HG03097 (cell line): ENCODE measurements around the gene MAD2L1BP.

Experiments used
- ATAC-seq: cut with Tn5 transposase; IDR thresholded peaks from one replicate; pipeline ENCODE4 v1.9.1; 2021; ENCODE audit not compliant: unreplicated experiment, low FRiP score

MAD2L1BP gene

DNA sequence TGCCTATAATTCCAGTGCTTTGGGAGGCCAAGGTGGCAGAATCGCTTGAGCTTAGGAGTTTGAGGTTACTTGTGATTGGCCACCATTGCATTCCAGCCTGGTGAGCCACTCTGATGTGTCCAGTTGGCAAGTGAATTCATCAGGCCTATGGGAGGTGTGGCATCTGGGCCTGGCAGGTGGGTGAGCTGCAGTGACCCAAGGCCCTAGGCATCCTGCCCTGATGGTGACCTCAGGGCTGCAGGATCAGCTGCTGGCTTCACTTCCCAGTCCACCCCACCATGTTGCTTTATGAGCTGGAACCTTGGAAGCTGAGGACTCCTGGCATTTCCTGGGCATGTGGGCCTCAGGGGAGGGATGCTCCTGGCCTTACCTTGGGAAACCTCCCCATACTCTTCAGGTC, 29.7 kb downstream of the MAD2L1BP start:
- ATAC-seq, result no peak

DNA sequence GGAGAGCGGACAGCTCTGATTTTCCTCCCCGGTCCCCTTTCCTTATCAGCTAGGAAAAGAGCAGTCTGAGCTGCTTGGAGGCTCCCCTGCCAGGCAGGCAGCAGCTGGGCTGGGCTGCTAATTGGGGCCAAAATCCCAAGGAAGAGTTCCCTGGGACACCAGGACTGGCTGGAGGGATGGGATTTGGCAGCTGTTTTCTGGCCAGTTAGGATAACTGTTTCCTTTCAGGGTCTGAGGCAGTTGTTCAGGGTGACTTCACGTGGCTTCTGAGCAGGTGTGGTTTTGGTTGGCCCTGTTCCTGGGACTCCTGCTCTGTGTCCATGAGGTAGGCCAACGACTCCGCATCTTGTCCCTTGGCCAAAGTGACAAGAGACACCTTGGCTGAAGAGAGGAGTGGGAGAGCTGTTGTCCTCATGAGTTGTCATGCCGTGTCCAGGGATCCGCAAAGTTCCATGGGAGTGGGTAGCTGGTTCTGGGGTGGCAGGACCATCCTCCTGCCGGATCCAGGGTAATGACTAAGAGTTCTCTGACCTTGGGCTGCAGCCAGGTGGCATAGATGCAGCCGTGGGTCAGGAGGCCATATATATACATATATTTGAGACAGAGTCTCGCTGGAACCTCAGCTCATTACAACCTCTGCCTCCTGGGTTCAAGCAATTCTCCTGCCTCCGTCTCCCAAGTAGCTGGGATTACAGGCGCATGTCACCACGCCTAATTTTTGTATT, 30.7 kb downstream of the MAD2L1BP start:
- no peak for ATAC-seq

DNA sequence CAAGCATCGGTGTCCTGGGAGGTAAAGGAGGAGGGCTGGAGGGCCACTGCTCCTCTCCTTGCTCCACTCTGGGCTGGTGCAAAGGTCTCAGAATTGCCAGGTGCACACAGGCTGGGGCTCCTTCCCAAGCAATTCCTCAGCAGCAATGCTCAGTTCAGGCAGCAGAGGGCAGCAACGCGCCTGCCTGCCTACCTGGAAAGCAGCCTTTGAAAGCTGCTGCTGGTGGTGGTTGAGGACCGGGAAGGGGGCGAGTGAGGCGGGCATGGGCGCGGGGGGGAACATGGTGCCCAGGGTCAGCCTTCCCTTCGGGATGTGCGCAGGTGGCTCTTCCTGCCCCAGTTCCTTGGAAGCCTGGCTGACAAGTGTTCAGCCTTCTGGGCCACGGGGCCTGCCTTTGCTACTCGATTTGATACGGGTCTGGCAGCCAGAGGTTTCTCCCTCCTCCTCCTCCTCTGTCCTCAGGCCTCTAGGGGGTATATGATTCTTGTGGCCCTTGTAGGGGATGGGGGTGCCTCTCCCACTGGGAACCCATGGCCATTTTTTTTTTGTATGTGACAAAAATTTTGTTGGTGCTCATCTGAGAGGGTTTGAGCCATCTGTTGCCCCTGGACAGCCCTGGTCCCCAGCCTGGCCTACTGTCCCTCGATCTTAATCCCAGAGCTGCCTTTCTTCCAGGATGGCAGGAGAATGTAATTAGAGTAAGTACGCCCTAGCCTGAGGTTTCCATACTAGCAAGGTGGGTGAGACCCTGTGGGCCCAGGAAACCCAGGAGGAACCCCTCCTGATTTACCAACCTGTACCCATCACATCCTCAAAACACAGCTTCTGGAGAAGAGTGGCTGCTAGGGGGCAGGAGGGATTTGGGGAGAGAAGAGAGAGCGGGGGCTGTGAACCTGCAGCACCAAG, 31.9 kb downstream of the MAD2L1BP start:
- no peak for ATAC-seq

DNA sequence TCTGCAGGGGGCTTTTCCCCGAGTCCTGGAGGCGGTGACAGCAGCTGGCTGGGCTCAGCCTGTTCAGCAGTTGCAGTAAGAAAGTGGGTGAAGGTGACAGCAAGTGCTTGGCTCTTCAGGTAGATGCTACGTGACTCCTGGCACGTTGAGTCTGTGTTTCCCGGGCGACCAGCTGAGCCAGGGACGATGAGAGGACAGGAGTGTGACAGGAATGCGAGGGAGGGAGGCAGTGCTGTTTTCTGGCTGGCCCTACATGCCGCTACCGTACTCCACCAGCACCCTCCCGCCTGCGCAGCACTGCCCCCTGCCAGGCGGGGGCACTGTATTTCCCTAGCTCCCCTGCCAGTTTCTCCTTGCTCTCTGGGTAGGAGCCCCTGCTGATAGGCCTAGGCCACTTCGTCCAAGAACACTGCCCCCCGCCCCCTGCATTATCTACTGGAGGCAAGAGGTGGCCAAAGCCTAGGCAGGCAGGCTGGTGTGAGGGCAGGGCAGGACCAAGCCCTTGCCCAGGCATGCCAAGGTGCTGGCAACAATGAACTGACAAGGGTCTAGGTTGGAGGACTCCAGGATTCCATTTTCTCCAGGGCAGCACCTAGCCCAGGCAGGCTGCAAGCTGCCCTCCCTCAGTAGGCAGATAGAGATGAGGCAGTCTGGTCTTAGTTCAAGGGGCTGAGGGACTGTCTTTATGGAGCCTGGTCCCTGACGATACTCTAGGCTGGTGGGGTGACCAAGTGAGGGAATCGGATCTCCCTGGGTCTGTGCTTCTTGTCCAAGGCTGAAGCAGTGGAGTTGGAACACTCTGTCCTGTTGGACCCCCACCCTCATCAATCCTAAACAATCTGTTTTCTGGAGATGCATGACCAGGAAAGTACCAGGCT, 32.8 kb downstream of the MAD2L1BP start:
- ATAC-seq, result no peak

DNA sequence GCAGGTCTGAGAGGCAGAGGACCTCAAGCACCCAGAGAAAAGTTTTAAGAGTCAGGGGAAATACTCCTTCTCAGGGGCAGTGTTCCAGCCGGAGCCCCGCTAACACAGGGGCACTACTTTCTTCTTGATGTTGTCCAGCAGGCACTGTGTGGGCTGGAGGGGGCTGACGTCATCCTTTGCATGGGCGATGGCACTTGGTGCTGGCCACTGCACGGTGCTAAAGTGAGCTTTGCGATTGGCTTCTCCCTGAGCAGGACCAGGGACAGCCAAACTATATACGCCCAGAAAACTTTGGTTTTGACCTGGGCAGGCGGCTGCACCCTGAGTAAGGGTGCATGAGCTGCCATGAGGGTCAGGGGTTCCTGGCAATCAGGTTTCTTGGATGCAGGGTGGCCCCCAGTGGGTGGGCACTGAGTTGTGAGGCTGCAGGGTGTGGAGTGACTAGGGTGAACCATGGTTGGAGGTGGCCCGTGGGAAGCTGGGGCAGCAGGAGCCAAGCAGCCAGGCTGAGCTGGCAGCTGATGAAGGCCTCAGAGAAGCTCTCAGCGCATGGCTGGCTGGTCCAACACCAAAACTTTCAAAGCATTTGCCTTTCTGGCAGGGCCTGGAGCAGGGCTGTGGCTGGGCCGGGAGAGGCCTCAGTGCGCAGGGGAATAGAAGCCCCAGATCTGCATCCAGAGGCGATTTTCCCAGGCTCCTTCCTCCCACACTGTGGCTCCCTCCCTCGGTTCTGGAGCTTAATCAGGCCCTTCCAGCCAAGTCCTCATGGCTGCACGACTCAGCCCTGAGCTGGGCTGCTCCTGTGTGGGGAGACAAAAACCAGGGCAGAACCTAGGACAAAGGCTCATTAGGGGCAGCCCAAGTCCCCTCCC, 33.6 kb downstream of the MAD2L1BP start:
- ATAC-seq, result no peak

DNA sequence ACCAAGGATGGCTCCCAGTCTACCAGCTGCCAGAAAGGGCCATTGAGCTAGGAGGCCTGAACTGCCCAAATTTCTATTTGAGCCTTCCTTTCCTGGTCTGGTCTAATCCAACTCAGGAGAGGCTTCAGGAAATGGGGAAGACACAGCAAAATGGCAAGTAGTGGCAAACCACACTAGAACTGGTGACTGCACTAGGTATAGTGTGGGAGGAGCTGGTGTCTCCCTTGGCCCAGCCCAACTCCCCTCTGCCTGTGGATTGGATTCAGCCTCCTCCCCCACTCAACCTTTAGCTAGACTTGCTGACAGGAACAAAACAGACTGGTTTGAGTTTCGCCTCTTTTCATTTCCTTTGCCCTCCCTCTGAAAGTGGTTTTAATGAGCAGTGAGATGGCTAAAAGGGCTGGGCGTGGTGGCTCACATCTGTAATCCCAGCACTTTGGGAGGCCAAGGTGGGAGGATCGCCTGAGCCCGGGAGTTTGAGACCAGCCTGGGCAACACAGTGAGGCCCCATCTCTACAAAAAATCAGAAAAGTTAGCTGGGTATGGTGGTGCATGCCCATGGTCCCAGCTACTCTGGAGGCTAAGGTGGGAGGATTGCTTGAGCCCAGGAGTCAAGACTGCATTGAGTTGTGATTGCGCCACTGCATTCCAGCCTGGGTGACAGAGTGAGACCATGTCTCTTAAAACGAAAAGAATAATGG, 34.4 kb downstream of the MAD2L1BP start:
- no peak for ATAC-seq

DNA sequence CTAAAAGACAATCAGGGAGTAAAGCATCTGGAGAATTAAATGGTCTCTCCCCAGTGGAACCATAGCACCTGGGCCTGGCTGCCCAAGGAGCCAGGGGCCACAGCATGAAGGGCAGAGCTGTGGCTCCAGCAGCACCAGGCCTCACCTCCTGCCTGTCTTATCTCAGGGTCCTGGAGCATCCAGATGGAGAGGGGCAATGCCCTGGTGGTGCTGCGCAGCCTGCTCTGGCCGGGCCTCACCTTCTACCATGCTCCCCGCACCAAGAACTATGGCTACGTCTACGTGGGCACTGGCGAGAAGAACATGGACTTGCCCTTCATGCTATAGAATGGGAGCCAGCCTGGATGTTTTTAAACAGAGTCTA, 35.0 kb downstream of the MAD2L1BP start:
- no peak for ATAC-seq

DNA sequence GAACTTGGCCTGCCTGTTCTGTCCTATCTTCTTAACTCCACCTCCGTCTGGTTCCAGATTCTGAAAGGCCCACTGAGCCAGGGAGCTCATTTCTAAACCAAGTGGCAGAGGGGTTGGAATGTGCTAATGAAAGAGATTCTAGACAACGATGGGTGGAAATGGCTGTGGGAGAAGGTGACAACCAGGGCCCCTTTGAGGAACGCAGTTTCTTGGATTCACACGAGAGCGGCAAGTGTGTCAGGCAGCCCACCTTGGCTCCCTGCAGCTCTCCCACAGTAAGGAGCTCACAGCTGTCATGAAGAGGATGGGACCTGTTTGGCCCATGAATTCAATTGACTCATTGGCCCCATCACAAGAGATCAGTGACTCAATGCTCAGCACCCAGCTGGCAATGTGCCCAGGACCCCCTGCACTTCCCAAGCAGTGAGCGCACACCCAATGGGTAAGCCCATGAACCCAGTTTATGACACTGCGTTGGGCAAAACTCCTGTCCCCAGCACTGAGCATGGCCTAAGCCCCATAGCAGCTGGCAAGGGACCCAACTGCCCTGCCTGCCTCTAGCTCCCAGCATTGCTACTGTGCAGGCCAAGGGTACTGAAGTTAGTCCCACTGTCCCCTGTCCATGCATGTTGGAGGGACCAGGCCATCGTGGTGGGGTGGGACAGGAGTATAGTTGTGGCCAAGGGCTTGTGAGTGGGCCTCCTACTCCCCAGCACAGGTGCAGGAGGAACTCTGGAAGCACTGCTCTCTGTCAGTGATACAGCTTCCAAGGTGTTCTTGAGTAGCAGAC, 35.6 kb downstream of the MAD2L1BP start:
- ATAC-seq, result no peak

DNA sequence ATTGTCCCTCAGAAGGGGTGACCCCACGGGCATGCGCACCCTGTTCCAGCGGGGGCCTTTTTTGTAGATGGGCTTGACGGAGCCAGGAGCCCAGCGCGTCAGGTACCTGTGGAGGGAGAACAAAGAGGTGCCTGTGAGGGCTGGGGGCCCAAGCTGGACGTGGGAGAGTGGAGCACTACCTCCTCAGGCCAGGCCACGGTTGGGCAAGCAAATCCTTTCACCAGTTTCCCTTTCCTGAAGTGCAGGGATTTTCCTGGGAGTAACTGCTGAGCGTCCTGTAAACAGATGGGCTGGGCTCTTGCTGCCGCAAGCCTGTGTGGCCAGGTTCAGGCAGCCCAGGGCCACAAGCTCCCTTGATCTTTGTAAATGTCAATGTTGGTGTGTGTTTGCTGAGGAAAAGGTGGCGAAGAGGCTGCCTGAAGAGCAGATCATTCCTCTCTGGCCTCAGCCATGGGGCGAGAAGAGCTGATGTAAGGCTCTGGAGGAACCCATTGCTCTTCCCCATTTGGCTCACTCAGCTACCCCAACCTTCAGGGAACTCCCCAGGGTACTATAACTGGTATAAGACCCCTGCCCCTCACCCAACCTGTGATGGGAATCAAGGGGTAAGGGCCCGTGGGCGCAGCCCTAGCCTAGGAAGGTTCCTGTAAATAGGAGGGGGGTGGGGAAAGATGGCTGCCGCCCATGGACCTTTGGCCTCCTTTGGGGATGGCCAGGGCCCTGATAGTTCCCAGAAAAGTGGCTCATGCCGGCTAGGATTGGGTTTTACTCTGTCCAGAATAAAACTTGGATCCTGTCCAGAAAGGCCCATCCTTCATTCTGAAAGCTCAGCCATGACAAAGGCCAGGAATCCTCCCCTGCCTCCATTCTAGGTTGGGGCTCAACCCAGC, 36.4 kb downstream of the MAD2L1BP start:
- ATAC-seq, result no peak

DNA sequence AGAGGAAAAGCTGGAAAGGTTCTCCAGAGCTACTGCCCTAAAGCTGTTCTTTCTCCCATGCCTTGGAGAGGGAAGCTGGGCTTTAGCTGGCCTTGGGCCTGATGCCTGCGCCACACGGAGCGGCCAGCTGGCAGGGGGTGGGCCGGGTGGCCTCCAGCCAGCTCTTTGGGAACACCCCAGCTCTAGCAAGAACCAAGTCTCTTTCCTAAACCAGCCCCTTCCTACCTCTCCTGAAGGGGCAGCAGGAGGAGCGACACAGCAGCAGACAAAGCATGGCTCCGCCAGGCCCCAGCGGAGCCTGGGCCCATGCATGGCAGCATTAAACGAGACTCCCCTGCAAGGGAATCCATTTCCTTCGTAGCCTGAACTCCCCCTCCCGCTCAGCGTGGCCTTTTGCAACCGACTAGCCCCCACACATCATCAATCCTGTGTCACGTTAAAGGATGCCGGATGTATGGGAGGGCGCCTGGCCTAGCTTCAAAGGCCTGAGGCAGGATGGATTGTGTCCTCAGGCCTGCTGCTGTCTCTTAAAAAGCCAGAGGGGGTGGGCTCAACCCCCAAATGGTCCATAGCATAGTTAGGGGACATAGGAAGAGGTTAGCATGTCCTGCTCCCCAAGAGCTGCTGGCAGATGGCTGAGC, 37.9 kb downstream of the MAD2L1BP start:
- no peak for ATAC-seq

DNA sequence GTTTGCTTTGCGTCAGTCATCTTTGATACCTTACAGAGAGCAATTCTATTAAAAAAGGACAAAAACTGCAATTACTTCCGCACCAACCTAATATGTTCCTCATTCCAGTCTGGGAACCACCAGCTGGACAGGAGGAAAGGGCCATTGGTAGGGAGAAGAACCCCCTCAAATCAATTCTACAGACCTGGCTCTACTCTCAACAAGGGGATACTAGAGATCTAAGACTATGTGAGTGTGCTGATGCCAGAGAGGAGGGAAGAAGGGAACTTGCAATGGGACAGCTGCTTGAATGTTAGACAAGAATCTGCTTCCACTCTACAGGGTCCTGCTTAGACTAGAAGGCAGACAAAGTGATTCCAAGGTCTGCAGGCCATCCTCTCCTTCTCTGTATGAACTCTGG, 38.7 kb downstream of the MAD2L1BP start:
- no peak for ATAC-seq

DNA sequence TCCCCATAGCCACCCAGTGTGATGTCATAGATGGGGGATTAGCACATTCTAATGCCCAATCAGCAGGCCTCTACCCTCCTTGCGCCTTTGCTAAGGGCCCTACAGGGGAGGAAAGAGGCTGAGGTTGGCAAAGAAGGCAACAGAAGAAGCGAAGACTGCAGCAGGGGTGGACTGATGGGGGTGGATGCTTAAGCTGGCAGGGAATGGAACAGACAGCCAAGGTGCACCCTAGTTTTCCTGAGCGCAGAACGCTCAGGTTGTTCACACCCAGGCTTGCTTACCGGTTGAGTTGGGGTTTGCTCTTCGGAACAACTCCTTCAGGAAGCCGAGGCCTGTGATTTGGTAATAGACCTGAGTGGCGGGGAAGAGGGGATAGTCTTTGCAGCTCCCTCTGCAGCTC, 39.3 kb downstream of the MAD2L1BP start:
- ATAC-seq, result no peak

DNA sequence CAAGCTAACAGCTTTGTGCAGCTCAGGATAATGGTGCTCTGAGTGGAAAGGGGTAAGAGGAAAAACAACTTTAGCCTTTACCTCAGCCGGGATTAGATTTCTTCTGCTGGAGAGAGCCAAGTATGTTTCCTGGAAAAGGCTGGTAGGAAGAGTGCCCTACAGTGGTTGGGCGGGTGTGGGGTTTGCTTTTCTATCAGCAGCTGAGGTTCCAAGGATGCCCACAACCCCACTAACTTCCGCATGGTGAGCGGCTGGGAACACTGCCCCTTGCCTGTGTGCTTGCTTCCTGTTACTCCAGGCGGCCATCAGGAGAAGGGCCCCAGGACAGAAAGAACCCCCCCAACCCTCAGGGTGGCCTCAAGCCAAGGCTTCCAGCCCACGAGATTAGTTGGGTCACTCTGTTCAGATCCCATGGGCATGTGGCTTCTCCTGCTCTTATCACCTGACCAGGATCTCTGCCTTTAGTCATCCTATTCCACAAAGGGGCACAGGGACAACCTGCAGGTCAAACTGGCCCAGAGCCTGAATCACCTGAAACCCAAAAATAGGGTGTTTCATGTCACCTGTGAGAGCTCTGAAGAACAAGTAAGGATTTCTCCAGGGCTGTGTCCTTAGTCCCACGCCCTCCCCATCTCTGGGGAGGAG, 41.4 kb downstream of the MAD2L1BP start:
- no peak for ATAC-seq

DNA sequence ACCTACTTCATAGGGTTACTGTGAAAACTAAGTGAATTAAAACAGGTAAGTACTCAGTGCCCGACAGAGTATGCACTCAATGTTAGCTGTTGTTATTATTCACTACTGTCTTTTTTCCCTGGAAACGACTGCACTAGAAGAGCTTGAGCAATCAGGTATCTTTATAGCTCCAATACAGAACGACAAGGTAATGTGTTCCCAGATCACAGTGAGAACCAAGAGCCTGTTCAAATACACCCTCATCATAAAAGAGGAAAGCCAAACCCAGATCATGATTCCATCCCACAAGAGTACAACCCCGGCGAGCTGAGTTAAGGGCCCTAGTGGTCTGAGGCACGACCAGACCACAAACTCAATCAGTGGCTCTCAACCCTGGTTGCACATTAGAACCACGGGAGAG, 42.1 kb downstream of the MAD2L1BP start:
- no peak for ATAC-seq

DNA sequence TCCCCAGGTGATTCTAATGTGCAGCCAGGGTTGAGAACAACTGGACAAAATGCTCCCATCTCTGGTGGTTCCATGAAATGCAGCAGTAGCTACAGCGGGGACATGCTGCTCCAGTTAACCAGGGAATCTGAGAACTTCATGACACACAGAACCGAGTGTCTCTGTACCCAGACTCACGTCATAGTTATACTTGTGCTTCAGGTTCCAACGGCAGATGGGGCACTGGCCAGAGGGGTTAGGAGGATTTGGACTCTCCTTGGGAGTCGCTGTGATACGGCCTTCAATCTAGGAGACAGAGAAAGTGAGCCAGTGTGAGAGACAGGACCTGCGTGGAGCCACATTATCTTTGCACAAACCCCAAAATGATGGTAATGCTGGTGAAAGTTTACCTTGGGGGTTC, 42.7 kb downstream of the MAD2L1BP start:
- no peak for ATAC-seq

DNA sequence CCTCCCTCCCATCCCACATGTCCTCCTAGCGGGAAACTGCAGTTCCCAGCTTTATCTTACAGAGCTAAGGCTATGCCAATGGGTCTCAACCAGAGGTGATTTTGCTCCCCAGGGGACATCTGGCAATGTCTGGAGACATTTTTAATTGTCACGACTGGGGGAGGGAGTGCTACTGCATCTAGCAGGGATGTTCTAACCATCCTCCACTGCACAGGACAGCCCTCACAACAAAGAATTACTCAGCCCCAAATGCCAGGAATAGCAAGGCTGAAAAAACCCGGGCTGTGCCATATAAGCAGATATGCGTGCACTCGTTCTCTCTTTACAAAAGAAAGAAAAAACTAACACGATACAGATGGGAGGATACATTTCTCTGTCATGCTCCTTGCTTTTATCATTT, 43.4 kb downstream of the MAD2L1BP start:
- ATAC-seq, result no peak
